HG03460 (cell line): ENCODE measurements around the gene RIN3.

Source experiments
- ATAC-seq: cut with Tn5 transposase; IDR thresholded peaks from one replicate; pipeline ENCODE4 v1.9.1; 2021; ENCODE audit not compliant: unreplicated experiment

Gene RIN3

GRCh38 chr14:92735344-92735743 is 221.8 kb downstream of the RIN3 start:
- no peak for ATAC-seq

GRCh38 chr14:92737206-92737605 is 223.6 kb downstream of the RIN3 start:
- no peak for ATAC-seq

- ATAC-seq = no peak
These were observed 224.1 kb downstream of the RIN3 start for GRCh38 chr14:92737619-92738188.
